Posterior vena cava (tissue), 2 donors: ENCODE results near the gene SYCN. TPM values are rescaled to one million over a fixed set of nuclear protein-coding genes. Genes with fewer than 3 reads are reported as not detected.
"Not testable (repeated sequence)": the region's sequence is repeated elsewhere in the genome, so short reads cannot be mapped to it uniquely, and the experiment has no call there.

Source experiments
- DNase-seq: peaks from one replicate; pipeline ENCODE4 v3.0.0-alpha.2; 2020; ENCODE audit warnings: low spot score
- intact Hi-C, 2 donors: fragments of 100-400 bp; cut with DNase I; formaldehyde crosslinking; loops; one replicate each; pipeline versions ENCODE4 v1.14.1 to v1.14.2; 2022 to 2023
- total RNA-seq, 2 donors: library from RNA; stranded (reverse); fragmentation: NEBNext Ultra II Directional; extraction: Animal tissue kit (Norgen Biotek cat#: 25700); gene quantifications; one replicate each; pipeline ENCODE4 v1.2.1, GENCODE V29; 2021
- donor health status: DM: yes; HTN: yes; CAD: no.
- donor health status: DM: yes; HTN: yes; CAD: no.

SYCN gene
- total RNA-seq, 2 donors from 2014 or later, result not detected

DNA sequence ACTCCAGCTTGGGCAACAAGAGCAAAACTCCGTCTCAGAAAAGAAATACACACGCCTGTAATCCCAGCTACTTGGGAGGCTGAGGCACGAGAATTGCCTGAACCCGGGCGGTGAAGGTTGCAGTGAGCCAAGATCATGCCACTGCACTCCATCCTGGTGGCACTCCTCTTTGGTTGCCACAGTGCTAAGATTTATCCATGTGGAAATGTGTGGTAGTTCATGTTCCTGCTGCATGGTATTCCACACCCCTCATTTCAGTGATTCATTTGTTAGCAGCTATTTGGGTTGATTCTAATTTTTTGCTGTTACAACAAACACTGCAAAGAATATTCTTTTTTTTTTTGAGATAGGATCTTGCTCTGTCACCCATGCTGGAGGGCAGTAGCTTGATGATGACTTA, 28.6 kb upstream of the SYCN start:
- intact Hi-C loops, result no loop called here

DNA sequence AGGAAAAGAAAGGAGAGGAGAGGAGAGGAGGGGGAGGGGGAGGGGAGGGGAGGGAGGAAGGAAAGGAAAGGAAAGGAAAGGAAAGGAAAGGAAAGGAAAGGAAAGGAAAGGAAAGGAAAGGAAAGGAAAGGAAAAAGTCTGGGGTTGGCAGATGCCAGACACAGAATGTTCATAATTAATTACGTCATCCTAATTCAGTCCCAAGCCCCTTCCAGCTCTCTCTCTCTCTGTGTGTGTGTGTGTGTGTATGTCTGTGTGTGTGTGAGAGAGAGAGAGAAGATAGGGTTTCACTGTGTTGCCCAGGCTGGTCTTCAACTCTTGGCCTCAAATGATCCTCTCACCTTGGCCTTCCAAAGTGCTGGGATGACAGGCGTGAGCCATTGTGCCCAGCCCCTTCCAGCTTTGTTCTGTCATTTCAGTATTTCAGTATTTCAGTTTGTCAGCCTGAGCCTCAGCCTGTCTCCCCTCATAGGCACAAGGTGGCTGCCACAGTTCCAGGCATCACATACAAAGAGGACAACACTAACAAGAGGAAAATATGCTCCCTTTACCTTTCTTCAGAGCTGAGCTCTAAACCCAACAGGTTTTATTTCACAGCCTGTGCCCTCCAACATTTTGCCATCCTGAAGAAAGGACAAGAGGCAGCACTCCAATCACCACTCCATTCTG, 26.2 kb upstream of the SYCN start:
- intact Hi-C loops, result no loop called here
- no peak for DNase-seq

More for the DNA sequence above, 28.6 kb upstream of the SYCN start:
- DNase-seq, result no peak

GRCh38 chr19:39224910-39225309, 20.8 kb upstream of the SYCN start:
- DNase-seq, result no peak
- intact Hi-C loops, result no loop called here

DNA sequence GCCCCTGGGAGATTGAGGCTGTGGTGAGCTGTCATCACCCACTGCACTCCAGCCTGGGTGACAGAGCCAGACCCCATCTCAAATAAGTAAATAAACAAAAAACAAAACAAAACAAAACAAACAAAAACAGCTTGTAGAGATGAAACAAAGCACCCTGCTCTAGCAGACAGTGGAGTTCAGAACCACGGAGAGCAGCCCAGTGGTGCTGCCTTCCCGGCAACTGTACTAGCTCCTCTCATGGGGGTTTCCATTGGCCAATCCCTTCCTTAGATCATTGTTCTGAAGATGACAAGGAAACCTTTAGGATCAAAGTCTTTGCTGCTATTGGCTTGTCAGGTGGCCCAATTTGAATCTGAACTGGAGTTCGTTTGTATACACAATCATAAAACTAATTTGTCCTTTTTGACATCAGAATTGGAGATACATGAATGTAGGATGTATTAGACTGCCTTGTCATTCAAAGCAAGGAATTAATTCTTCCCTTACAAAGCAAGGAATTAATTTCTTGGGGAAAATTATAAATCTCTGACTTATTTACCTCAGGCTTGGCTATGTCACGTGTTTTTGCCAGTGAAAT, 19.7 kb upstream of the SYCN start:
- intact Hi-C loops, result no loop called here
- no peak for DNase-seq

- intact Hi-C loops, DNase-seq: not testable (repeated sequence)
Measured at GRCh38 chr19:39219108-39219507, 15.0 kb upstream of the SYCN start.

DNA sequence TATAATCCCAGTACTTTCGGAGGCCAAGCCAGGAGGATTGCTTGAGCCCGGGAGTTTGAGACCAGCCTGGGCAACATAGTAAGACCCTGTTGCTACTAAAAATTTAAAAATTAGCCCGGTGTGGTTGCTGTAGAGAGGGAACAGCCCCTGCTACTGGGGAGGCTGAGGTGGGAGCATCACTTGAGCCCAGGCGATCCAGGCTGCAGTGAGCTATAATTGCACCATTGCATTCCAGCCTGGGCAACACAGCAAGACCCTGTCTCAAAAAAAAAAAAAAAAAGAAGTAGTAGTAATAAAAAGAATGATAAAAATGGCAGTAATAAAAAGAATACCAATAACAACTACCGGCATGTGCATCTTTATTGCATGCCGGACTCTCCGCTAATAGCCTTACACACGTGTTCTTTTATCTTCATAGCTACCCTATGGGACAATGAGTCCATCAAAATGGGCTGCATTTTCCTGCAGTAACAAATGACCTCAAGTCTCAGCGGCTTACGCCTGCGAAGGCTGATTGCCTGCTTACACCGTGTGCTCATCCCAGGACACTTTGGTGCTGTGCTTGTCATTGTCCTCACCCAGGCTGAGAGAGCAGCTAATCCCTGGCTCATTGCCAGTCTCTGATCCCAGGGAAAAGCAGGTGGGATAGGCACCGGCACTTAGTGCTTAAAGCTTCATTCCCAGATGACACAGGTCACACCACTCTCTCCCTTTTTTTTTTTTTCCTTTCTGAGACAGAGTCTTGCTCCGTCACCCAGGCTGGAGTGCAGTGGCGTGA, 14.4 kb upstream of the SYCN start:
- DNase-seq, result no peak
- intact Hi-C loops, result no loop called here

- no peak for DNase-seq
- intact Hi-C loops, result no loop called here
Measured at GRCh38 chr19:39217094-39217493, 13.0 kb upstream of the SYCN start.

GRCh38 chr19:39215323-39215722, 11.3 kb upstream of the SYCN start:
- intact Hi-C loops, result not testable (repeated sequence)

DNA sequence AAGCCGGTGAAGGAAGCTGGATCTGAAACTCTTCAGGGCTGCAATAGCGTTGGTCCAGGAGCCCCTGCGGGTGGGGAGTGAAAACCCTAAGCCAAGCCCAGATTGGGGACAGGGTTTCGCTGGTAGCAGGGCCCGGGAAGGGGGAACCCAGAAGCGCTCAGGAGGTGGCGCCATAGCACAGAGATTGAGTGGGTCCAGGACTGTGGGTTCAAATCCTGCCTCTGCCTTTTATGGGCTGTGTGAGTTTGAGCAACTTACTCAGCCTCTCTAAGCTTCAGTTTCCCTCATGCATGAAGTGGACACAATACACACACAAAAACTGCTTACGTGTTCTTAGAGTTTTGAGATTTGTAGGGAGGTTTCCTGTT, 8.3 kb upstream of the SYCN start:
- no peak for DNase-seq

More at GRCh38 chr19:39215323-39215722, 11.3 kb upstream of the SYCN start:
- DNase-seq, result not testable (repeated sequence)

GRCh38 chr19:39211731-39212374, 7.8 kb upstream of the SYCN start:
- no peak for DNase-seq
- intact Hi-C loops, result no loop called here

More for the DNA sequence above, 8.3 kb upstream of the SYCN start:
- intact Hi-C loops, result no loop called here

GRCh38 chr19:39209196-39209595, 5.1 kb upstream of the SYCN start:
- intact Hi-C loops, result no loop called here
- no peak for DNase-seq

DNA sequence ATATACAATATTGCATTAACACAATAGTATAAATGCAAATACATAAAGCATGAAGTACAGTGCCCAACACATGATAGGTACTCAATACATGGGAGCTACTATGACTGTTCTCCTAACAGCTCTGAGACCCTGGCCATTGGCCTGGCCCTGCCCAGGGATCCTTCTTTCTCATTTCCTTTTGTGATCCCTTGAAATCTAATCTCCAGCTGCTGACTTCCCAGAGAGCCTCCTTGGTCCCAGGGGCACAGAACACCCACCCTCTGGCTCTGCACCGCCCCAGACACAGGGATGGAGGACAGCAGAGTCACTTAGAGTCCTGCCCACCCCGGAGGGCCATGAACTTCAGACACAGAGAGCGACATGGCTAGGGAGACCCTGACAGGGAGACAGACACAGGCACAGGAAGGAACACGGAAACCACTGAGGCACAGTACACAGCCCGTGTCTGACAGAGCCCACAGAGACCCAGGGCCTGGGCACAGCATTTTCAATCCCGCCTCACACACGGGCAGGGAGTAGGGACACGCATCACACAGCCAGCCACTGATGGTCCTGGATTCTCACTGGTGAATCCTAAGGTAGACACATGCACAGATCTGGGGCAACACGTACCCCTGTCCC, 4.2 kb upstream of the SYCN start:
- DNase-seq, result no peak
- intact Hi-C loops, result no loop called here

DNA sequence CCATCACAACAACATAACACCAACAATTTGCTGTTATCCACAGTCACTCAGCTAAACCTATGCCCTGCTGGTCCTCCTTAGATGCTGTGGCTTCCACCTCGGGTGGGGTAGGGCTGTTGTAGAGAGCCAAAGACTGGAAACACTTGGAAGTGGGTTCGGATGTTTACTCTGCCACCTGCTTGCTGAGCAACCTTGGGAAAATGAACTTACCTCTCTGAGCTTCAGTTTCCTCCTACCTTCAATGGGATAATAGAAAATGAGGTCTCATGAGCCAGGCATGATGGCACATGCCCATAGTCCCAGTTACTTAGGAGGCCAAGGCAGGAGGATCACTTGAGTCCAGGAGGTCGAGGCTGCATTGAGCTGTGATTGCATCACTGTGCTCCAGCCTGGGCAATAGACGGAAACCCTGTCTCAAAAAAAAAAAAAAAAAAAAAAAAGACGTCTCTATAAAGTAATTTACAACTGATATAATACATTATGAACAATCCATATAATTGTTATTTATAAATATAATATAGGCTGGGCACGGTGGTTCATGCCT, 3.3 kb upstream of the SYCN start:
- DNase-seq, result no peak
- intact Hi-C loops, result no loop called here

GRCh38 chr19:39206122-39206521, 2.1 kb upstream of the SYCN start:
- DNase-seq, result no peak
- intact Hi-C loops, result no loop called here

GRCh38 chr19:39205449-39205764, 1.3 kb upstream of the SYCN start:
- intact Hi-C loops, result no loop called here
- DNase-seq, result no peak

DNA sequence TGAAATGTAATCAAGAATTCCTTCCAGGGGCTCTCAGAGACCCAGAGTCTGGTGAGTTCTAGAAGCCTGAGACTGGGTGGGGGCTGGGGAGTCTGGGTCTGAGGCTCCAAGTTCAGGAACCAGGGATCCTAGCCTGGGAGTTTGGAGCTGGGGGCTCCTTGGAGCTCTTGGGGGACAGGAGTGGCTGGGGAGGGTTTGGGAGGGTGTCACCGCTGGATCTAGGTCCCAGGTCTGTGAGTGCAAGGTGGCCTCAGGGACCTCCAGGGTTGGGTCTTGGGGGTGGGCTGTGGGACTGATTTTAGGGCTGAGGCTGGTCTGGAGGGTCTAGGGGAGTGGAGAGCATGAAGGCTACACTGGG, 1.1 kb downstream of the SYCN start:
- DNase-seq, result no peak
- intact Hi-C loops, result no loop called here

DNA sequence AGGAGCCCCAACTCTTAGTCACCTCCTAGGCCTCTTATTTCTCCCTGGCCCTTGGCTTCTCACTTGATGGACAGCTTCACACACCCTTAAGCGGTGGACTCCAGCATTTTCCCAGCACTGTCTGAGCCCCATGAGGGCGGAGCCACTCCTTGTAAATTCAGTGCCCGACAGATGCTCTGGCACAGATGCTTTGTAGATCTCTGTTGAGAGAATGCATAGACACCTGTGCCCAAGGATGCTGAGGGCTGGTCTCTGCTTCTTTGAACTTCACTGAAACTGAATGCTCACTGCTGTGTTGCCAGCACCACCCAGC, 3.3 kb downstream of the SYCN start:
- intact Hi-C loops, result no loop called here

GRCh38 chr19:39200066-39200802, 3.8 kb downstream of the SYCN start:
- DNase-seq, result no peak
- intact Hi-C loops, result no loop called here

More for the DNA sequence above, 3.3 kb downstream of the SYCN start:
- no peak for DNase-seq

- DNase-seq, result no peak
- intact Hi-C loops, result no loop called here
Measured at GRCh38 chr19:39199025-39199424, 5.0 kb downstream of the SYCN start.
